PC-3 (cell line): ENCODE measurements around the gene PLCD1.

ENCODE experiments used
- EZH2 ChIP-seq: fragments of 300-600 bp; sonication (generic); IDR thresholded peaks from one replicate; pipeline ENCODE4 v1.6.1; 2017; ENCODE audit warnings: antibody characterized with exemption, mild to moderate bottlenecking, low read length; ENCODE audit not compliant: unreplicated experiment
- EZH2phosphoT487 ChIP-seq: fragments of 300-600 bp; sonication (generic); IDR thresholded peaks from 2 replicates; pipeline ENCODE4 v1.6.1; 2018; ENCODE audit warnings: mild to moderate bottlenecking, antibody characterized with exemption, low read length, borderline replicate concordance
- TF ChIP-seq, protein P1 (sequence below): fragments of 300-600 bp; sonication (generic); conservative IDR thresholded peaks from 2 replicates; pipeline ENCODE4 v1.5.1; 2017; ENCODE audit warnings: antibody characterized with exemption, low read depth, mild to moderate bottlenecking, low read length

DNA sequence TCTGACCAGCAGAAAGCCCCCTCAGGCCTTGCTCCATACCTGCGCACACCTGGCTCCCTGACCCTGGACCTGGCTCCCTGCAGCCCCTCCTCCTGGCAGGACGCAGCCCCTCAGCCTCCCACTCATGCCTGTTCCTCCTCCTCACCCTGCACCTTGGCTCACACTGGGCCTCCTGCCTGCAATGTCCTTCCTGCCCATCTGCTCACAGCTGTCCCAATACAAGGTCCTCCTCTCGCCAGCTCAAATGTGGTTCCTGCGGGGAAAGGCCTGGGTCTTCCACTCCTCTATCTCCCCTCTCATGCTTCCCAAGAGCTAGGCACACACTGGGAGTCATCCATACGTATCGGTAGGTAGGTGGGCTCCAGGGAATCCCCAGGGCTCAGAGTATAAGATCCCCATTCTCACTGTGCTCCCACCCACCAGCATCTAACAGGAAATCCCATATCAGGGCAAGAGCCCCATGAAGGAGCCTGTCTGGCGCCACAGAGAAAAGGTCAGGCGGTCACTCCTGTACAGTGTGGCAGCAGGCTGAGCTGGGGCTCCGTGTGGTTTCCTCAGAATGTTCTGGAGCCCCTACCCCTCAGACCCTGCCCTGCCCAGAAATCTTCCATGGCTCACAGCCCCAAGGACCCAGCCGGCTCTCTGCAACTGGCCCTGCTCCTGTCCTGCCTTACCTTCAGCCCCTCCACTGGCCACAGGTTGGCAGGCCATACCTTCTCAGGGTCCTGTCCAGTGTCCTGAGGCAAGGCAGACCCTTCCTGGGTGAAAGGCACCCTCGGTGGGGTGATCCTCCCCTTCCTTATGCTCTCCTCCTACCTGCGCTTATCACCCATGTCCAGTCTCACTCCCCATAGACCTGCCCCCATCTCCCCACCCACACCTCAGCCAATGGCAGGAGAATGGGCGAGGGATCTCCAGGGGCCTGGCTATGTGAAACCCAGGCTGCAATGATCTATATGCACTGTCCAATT is 10.9 kb downstream of the PLCD1 start:
- TF ChIP-seq, protein P1, sequence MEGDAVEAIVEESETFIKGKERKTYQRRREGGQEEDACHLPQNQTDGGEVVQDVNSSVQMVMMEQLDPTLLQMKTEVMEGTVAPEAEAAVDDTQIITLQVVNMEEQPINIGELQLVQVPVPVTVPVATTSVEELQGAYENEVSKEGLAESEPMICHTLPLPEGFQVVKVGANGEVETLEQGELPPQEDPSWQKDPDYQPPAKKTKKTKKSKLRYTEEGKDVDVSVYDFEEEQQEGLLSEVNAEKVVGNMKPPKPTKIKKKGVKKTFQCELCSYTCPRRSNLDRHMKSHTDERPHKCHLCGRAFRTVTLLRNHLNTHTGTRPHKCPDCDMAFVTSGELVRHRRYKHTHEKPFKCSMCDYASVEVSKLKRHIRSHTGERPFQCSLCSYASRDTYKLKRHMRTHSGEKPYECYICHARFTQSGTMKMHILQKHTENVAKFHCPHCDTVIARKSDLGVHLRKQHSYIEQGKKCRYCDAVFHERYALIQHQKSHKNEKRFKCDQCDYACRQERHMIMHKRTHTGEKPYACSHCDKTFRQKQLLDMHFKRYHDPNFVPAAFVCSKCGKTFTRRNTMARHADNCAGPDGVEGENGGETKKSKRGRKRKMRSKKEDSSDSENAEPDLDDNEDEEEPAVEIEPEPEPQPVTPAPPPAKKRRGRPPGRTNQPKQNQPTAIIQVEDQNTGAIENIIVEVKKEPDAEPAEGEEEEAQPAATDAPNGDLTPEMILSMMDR: no peak
- TF ChIP-seq EZH2 (no peak), EZH2phosphoT487 (no peak)
